Choroid plexus epithelial cell (primary cell): ENCODE data around the gene AGFG1.

Experiments used
- DNase-seq: peaks from one replicate; pipeline ENCODE4 v3.0.0-alpha.2; 2010; ENCODE audit warnings: low read depth
- H3K4me3 ChIP-seq: 2 replicates; pipeline ENCODE4 v1.5.1; 2011; ENCODE audit warnings: low read depth, mild to moderate bottlenecking, control low read depth, low read length, moderate library complexity
- CTCF ChIP-seq: conservative IDR thresholded peaks from 2 replicates; pipeline ENCODE4 v1.5.1; 2011; ENCODE audit warnings: low read depth, mild to moderate bottlenecking, control low read depth, inconsistent platforms, low read length, moderate library complexity

The AGFG1 gene

GRCh38 chr2:227439214-227439613, 32.7 kb upstream of the AGFG1 start:
- no peak for DNase-seq
- TF ChIP-seq CTCF, result no peak
- no peak overlapping the region for H3K4me3 ChIP-seq

- no peak overlapping the region for H3K4me3 ChIP-seq
- no peak for DNase-seq
- TF ChIP-seq CTCF, result no peak
Observed at GRCh38 chr2:227442639-227443038, 29.3 kb upstream of the AGFG1 start.

- TF ChIP-seq CTCF, result no peak
- H3K4me3 ChIP-seq, result no peak overlapping the region
- DNase-seq, result peak; percentile 51
Observed at GRCh38 chr2:227443889-227444568, 27.9 kb upstream of the AGFG1 start.

GRCh38 chr2:227447606-227448005, 24.4 kb upstream of the AGFG1 start:
- H3K4me3 ChIP-seq, result no peak overlapping the region
- DNase-seq, result peak; percentile 69
- TF ChIP-seq CTCF, result no peak

- no peak for DNase-seq
- no peak for TF ChIP-seq CTCF
Observed at GRCh38 chr2:227450311-227450841, 21.6 kb upstream of the AGFG1 start.

GRCh38 chr2:227450926-227451654, 20.9 kb upstream of the AGFG1 start:
- no peak overlapping the region for H3K4me3 ChIP-seq
- DNase-seq, result no peak
- TF ChIP-seq CTCF, result no peak

More at GRCh38 chr2:227450311-227450841, 21.6 kb upstream of the AGFG1 start:
- no peak overlapping the region for H3K4me3 ChIP-seq
